Stomach (tissue), 4 donors: ENCODE measurements around the gene LOXHD1.

Source experiments
- POLR2A ChIP-seq, 4 donors: fragments of 450-650 bp; IDR thresholded peaks; one replicate each; pipeline ENCODE4 v1.6.1; 2016; ENCODE audit warnings: antibody characterized with exemption in 4 of 4, control low read depth in 2 of 4, mild to moderate bottlenecking in 1 of 4, moderate library complexity in 1 of 4
- TF ChIP-seq, protein P1 (sequence below), 7 experiments: fragments of 450-650 bp in 4 of 7; fragments of 200-600 bp in 3 of 7; sonication (generic) in 3 of 7; IDR thresholded peaks; one replicate each; pipeline ENCODE4 v1.5.1; 2016 to 2019; ENCODE audit warnings: antibody characterized with exemption in 7 of 7, control low read depth in 2 of 7, mild to moderate bottlenecking in 1 of 7

DNA sequence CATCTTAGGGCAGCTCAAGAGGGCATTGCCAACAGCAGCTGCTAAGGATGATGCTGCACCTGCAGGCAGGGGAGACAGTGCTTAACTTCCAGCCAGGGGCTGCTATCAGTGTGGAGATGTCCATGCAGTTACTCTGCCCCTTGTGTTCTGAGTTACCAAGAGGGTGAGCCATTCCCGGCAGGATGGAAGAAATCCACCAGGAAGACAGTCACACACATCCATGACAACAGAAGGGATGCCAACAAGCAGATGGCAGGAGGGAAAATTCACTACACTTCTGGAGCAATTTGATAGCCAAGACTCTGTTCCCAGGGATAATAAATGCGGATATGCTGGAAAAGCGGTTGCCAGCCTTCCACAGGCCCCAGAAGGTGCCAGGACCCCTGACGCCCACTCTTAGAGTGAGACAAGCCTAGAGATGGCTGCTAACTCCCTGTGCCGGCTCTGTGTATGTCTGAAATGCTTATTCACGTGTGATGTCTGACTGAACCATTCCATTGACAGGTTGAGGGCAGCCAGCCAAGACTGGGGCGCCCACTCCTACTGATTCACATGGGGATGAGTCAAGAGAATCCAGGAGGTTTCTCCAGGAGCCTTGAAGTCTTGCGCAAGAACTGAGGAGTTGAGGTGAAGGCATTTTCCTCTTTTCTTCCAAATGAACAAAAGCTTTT lies 24.5 kb downstream of the LOXHD1 start:
- TF ChIP-seq POLR2A (IDR thresholded peaks at IDR 0.05) = no peak
- TF ChIP-seq, protein P1, sequence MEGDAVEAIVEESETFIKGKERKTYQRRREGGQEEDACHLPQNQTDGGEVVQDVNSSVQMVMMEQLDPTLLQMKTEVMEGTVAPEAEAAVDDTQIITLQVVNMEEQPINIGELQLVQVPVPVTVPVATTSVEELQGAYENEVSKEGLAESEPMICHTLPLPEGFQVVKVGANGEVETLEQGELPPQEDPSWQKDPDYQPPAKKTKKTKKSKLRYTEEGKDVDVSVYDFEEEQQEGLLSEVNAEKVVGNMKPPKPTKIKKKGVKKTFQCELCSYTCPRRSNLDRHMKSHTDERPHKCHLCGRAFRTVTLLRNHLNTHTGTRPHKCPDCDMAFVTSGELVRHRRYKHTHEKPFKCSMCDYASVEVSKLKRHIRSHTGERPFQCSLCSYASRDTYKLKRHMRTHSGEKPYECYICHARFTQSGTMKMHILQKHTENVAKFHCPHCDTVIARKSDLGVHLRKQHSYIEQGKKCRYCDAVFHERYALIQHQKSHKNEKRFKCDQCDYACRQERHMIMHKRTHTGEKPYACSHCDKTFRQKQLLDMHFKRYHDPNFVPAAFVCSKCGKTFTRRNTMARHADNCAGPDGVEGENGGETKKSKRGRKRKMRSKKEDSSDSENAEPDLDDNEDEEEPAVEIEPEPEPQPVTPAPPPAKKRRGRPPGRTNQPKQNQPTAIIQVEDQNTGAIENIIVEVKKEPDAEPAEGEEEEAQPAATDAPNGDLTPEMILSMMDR (IDR thresholded peaks at IDR 0.05) = no peak
